ENCODE measurements around the gene IMMP2L. TPM values are rescaled to one million over a fixed set of nuclear protein-coding genes. Genes with fewer than 3 reads are reported as not detected.

IMMP2L gene
- total and polyA plus RNA-seq, 2 of the 8 experiments (the other 6 are each of a cell fraction or from before 2014, with no cell fraction given): 2.3 to 10.1 TPM

DNA sequence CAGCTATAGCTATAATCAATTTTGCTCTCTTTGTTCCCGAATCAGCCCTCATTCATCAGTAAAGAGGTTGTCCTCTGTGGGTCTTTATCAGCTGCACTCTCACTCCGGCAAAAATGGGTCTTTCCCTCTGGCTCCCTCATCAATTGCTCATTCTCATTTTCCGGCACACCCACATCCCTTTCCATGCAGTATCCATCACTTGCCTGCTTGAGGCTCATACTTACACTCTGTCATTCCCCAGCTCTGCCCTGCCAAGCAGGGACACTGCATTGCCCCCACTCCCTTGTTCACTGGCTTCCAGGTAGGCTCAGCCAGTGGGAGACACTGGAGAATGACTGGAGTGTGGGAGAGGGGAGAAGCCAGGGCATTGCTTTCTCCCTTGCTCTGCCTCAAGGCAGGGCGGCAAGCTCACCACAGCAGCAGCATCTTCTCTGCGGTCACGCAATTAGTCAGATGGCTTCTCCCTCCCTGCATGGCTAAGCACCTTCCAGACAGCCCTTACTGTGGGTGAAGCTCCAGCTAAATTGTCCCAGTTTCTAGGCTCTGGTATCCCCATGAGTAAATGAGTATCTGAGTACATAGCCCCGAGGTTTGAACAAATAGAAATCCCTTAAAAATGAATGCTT lies 942.1 kb downstream of the IMMP2L start:
- DNase-seq (ENCODE audit: low read depth in 1 of 2, low spot score in 2 of 2): no peak
- Histone ChIP-seq H3K27ac (ENCODE audit: low read depth, low read length) (no peak overlapping the region), H3K23me2 (ENCODE audit: low read depth, low read length) (no peaks in the 10 kb centered on the region), H2AFZ (ENCODE audit: low read length) (peak overlapping the region; percentile 56; the same call in 1 of the 2 replicates), H4K5ac (ENCODE audit: insufficient read length, low read depth, low read length) (no peak overlapping the region), H3K9ac (replicated peaks in 1 of 4; ENCODE audit: extremely low read depth in 1 of 4, low read depth in 3 of 4, low read length in 3 of 4) (no peak overlapping the region), H2BK120ac (replicated peaks; ENCODE audit: low read depth, low read length) (no peak overlapping the region), H3K56ac (replicated peaks; ENCODE audit: insufficient read length, low read depth, low read length) (no peak overlapping the region), H3K4me1 (replicated peaks in 1 of 4; ENCODE audit: control insufficient read depth in 3 of 4, insufficient read depth in 4 of 4, low read length in 3 of 4) (no peaks in the 10 kb centered on the region), H3K9me3 (ENCODE audit: insufficient read depth in 2 of 2, low read depth in 1 of 2, low read length in 1 of 2) (no peaks in the 10 kb centered on the region), H2BK20ac (ENCODE audit: low read length) (no peak overlapping the region), H3K79me1 (ENCODE audit: low read depth, low read length) (no peaks in the 10 kb centered on the region), H2AK5ac (ENCODE audit: low read depth, low read length) (no peak overlapping the region), H3K79me2 (ENCODE audit: control insufficient read depth in 1 of 2, insufficient read depth in 2 of 2, low read length in 2 of 2) (no peaks in the 10 kb centered on the region), H3K4ac (replicated peaks; ENCODE audit: insufficient read length, low read depth, low read length) (no peak overlapping the region), H2BK15ac (ENCODE audit: low read length) (no peak overlapping the region), H3K4me3 (ENCODE audit: extremely low read depth in 1 of 4, insufficient read depth in 2 of 4, low read depth in 3 of 4, low read length in 4 of 4) (no peak overlapping the region), H4K8ac (ENCODE audit: extremely low read depth, insufficient read depth, low read length) (no peak overlapping the region), H3K18ac (ENCODE audit: extremely low read depth, low read length) (no peak overlapping the region), H3K4me2 (ENCODE audit: insufficient read depth in 1 of 2, low read depth in 2 of 2, low read length in 2 of 2) (no peak overlapping the region), H4K20me1 (replicated peaks in 1 of 2; ENCODE audit: control insufficient read depth in 1 of 2, insufficient read depth in 2 of 2, low read length in 2 of 2) (no peaks in the 10 kb centered on the region), H2BK5ac (ENCODE audit: low read depth, low read length) (no peak overlapping the region), H3K36me3 (ENCODE audit: control insufficient read depth in 2 of 4, insufficient read depth in 4 of 4, low read length in 3 of 4) (no peaks in the 10 kb centered on the region), H4K91ac (replicated peaks; ENCODE audit: insufficient read length, low read length) (no peak overlapping the region), H2BK12ac (ENCODE audit: low read depth, low read length) (no peak overlapping the region), H3K27me3 (replicated peaks in 1 of 4; ENCODE audit: control insufficient read depth in 3 of 4, extremely low read depth in 1 of 4, insufficient read depth in 3 of 4, low read length in 3 of 4) (no peaks in the 10 kb centered on the region), H3K23ac (ENCODE audit: insufficient read length) (no peak overlapping the region), H3K14ac (ENCODE audit: insufficient read length) (no peak overlapping the region)
- TF ChIP-seq ZNF274 (IDR thresholded peaks at IDR 0.05; ENCODE audit: borderline replicate concordance, extremely low read depth, low read length) (no peak), SP4 (IDR thresholded peaks at IDR 0.05; ENCODE audit: low read length) (no peak), RBBP5 (IDR thresholded peaks at IDR 0.05; ENCODE audit: borderline replicate concordance, low read depth, low read length) (no peak), RXRA (IDR thresholded peaks at IDR 0.05; ENCODE audit: insufficient read depth, low read depth, low read length) (no peak), EP300 (IDR thresholded peaks at IDR 0.05; ENCODE audit: borderline replicate concordance in 1 of 2, low read depth in 2 of 2, low read length in 2 of 2) (no peak), MAFK (IDR thresholded peaks at IDR 0.05; ENCODE audit: low read depth, low read length) (no peak)
- WGBS, 2 experiments (ENCODE audit: extremely low coverage in 1 of 2, insufficient coverage in 1 of 2, insufficient read length in 1 of 2, insufficient replicate concordance in 2 of 2, low coverage in 1 of 2, low lambda C conversion rate in 2 of 2, missing lambda C conversion rate in 1 of 2): 92% methylated on average over 7 of the region's 7 CpGs; no CpG with 5 or more reads in 1 of the 2 experiments
- POLR2A ChIA-PET (ENCODE audit: partially characterized antibody): no interaction called here
- FAIRE-seq: no peak
- CTCF ChIA-PET (ENCODE audit: partially characterized antibody): interaction anchor here (1.4 kb wide), 1 partner anchor 11 kb away, joined by 4 read pairs; no protein-coding TSS in a partner anchor

Data from H1 (cell line).